CD4-positive, alpha-beta T cell (primary cell): ENCODE data around the gene MS4A10. TPM values are rescaled to one million over a fixed set of nuclear protein-coding genes. Genes with fewer than 3 reads are reported as not detected.

ENCODE experiments used
- ATAC-seq: fragments of 200-7000 bp; cut with Tn5 transposase; one replicate; pipeline ENCODE4 v1.10.0; 2022; ENCODE audit warnings: mild to moderate bottlenecking; ENCODE audit not compliant: poor library complexity
- CTCF ChIA-PET: fragments of 350-600 bp; sonication (Branson Sonifier 250); formaldehyde crosslinking; loops from one replicate; lab custom pipeline; 2021; ENCODE audit warnings: antibody characterized with exemption, inconsistent platforms; lab: Charles Lee
- POLR2A ChIA-PET: fragments of 350-600 bp; sonication (Branson Sonifier 250); formaldehyde crosslinking; loops from one replicate; lab custom pipeline; 2021; ENCODE audit warnings: antibody characterized with exemption, inconsistent platforms; lab: Charles Lee
- DNase-seq, 14 experiments: peaks; one replicate each; pipeline ENCODE4 v3.0.0-alpha.2; 2013 to 2020; ENCODE audit warnings: mixed read lengths in 2 of 14
- H3K27ac ChIP-seq, 2 donors: one replicate each; pipeline versions ENCODE4 v1.5.1 to v1.7.0; 2013; ENCODE audit warnings: low read length in 2 of 2, low read depth in 1 of 2, mild to moderate bottlenecking in 1 of 2
- H3K27me3 ChIP-seq, 2 experiments: 1 replicate in 1 of 2; 2 replicates in 1 of 2; pipeline versions ENCODE4 v1.6.1 to v1.7.0; 2013; ENCODE audit warnings: low read length in 2 of 2, control low read depth in 1 of 2, mild to moderate bottlenecking in 1 of 2, moderate library complexity in 1 of 2; ENCODE audit not compliant: insufficient read depth in 2 of 2, control insufficient read depth in 1 of 2
- H3K36me3 ChIP-seq: one replicate; pipeline ENCODE4 v1.6.1; 2013; ENCODE audit warnings: low read length, control low read depth; ENCODE audit not compliant: insufficient read depth
- H3K4me1 ChIP-seq: one replicate; pipeline ENCODE4 v1.6.1; 2013; ENCODE audit warnings: low read length, control low read depth; ENCODE audit not compliant: insufficient read depth
- H3K4me3 ChIP-seq: one replicate; pipeline ENCODE4 v1.5.1; 2013; ENCODE audit warnings: mild to moderate bottlenecking, low read length, moderate library complexity
- H3K9me3 ChIP-seq, 2 experiments: 1 replicate in 1 of 2; 2 replicates in 1 of 2; pipeline versions ENCODE4 v1.6.1 to v1.7.0; 2013; ENCODE audit warnings: low read length in 2 of 2, mild to moderate bottlenecking in 2 of 2, control low read depth in 1 of 2, moderate library complexity in 1 of 2; ENCODE audit not compliant: control insufficient read depth in 1 of 2, insufficient read depth in 1 of 2
- H3K27ac Mint-ChIP-seq: one replicate; pipeline ENCODE4 v1.8.0; 2020; ENCODE audit warnings: mixed read lengths
- H3K27me3 Mint-ChIP-seq: one replicate; pipeline ENCODE4 v1.8.0; 2021; ENCODE audit warnings: mixed read lengths
- H3K36me3 Mint-ChIP-seq: one replicate; pipeline ENCODE4 v1.8.0; 2021; ENCODE audit warnings: low read depth, mixed read lengths
- H3K4me1 Mint-ChIP-seq: one replicate; pipeline ENCODE4 v1.8.0; 2021; ENCODE audit warnings: low read depth, mixed read lengths
- H3K4me3 Mint-ChIP-seq: one replicate; pipeline ENCODE4 v1.8.0; 2020; ENCODE audit warnings: mild to moderate bottlenecking, mixed read lengths
- H3K9me3 Mint-ChIP-seq: one replicate; pipeline ENCODE4 v1.8.0; 2020; ENCODE audit warnings: mixed read lengths
- CTCF ChIP-seq: fragments of 200-600 bp; IDR thresholded peaks from one replicate; pipeline ENCODE4 v1.8.0; 2022; ENCODE audit warnings: antibody characterized with exemption, mild to moderate bottlenecking
- intact Hi-C, 2 experiments: fragments of 100-400 bp; cut with DNase I in 1 of 2; cut with micrococcal nuclease in 1 of 2; formaldehyde crosslinking; loops; one replicate each; pipeline versions ENCODE4 v1.15.1 to v1.9.0; 2023 to 2025; cut with DNase I, micrococcal nuclease
- total RNA-seq, 174 experiments: library from RNA in 2 of 174; stranded (reverse) in 2 of 174; gene quantifications; one replicate each; pipeline ENCODE4 v1.2.3 and lab custom pipeline; 2021 to 2026

Gene MS4A10
- total RNA-seq, 2 experiments from 2014 or later = not detected

GRCh38 chr11:60840470-60841430 is 55.6 kb downstream of the MS4A10 start:
- Mint-ChIP-seq H3K4me1 (peaks cover 42% of the 10 kb centered on the region), H3K27me3 (no peaks in the 10 kb centered on the region), H3K4me3 (peak overlapping the region; percentile 78), H3K36me3 (peaks cover 17% of the 10 kb centered on the region), H3K27ac (peak overlapping the region; percentile 81), H3K9me3 (no peaks in the 10 kb centered on the region)
- no peaks in the 10 kb centered on the region for H3K27me3 ChIP-seq
- H3K4me1 ChIP-seq = peaks cover 51% of the 10 kb centered on the region
- no peak for ATAC-seq
- DNase-seq = no peak
- peak overlapping the region in 1 of 2 donors; percentile 65 for H3K27ac ChIP-seq
- TF ChIP-seq CTCF = no peak
- intact Hi-C loops = loop anchor here (2.0 to 5.0 kb wide), 4 partner anchors 67 to 1282 kb away; partner anchors contain the start of genes DDB1 (in 1 of the 2), INCENP (in 1 of the 2), PRPF19 (in 1 of the 2) and TKFC (in 1 of the 2)
- CTCF ChIA-PET = interaction anchor here (1.0 kb wide), 1 partner anchor 10 kb away, joined by 3 read pairs; no protein-coding TSS in a partner anchor
- H3K4me3 ChIP-seq = peak overlapping the region; percentile 99
- no peaks in the 10 kb centered on the region for H3K36me3 ChIP-seq
- POLR2A ChIA-PET = no interaction called here
- no peaks in the 10 kb centered on the region for H3K9me3 ChIP-seq

DNA sequence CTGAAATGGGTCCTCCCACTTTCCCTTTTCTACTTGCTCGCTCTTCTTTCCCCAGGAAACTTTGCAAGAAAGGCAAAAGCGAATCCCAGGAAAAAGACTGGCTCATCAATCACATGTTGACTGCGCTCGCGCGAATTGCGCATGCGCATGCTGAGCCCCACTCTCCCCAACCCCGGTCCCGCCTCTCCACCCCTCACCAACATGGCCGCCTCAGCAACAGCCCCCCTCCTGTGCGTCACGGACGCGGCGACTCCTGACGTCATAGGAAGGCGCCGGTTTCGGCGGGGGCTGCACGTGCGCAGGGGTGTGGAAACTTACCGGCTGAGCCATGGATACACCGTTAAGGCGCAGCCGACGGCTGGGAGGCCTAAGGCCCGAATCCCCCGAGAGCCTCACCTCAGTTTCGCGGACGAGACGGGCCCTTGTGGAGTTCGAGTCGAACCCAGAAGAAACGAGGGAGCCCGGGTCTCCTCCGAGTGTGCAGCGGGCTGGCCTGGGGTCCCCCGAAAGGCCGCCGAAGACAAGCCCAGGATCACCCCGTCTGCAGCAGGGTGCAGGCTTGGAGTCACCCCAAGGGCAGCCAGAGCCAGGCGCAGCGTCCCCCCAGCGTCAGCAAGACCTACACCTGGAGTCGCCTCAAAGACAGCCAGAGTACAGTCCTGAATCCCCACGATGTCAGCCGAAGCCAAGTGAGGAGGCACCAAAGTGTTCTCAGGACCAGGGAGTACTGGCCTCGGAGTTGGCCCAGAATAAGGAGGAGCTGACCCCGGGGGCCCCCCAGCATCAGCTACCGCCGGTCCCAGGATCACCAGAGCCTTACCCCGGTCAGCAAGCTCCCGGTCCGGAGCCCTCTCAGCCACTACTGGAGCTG is 56.9 kb downstream of the MS4A10 start, which contains the start of gene CCDC86:
Gene CCDC86, plus strand, starts transcription at position 317 of the 871 bp plus-strand sequence. Its CDS starts 12 bp downstream, at position 329.
- ChIA-PET POLR2A (interaction anchor here (0.8 to 1.4 kb wide), 6 partner anchors 13 to 255 kb away, joined by 3 to 7 read pairs (median 3); partner anchors contain the start of genes PRPF19, PTGDR2 and TMEM109), CTCF (interaction anchor here (1.0 kb wide), 1 partner anchor 11 kb away, joined by 3 read pairs; no protein-coding TSS in a partner anchor)
- H3K4me3 Mint-ChIP-seq = peak within 1 kb of the TSS; percentile 78
- H3K27ac ChIP-seq = peak within 1 kb of the TSS; percentile 61 to 72
- H3K36me3 ChIP-seq = no peaks in the 10 kb centered on the region
- no peaks in the 10 kb centered on the region for H3K9me3 Mint-ChIP-seq
- H3K36me3 Mint-ChIP-seq = peaks cover 17% of the 10 kb centered on the region
- H3K4me1 Mint-ChIP-seq = peaks cover 42% of the 10 kb centered on the region
- H3K9me3 ChIP-seq = no peaks in the 10 kb centered on the region
- peak; percentile 96 for ATAC-seq
- H3K27me3 ChIP-seq = no peaks in the 10 kb centered on the region
- H3K27me3 Mint-ChIP-seq = no peaks in the 10 kb centered on the region
- peak within 1 kb of the TSS; percentile 81 for H3K27ac Mint-ChIP-seq
- peaks cover 48% of the 10 kb centered on the region for H3K4me1 ChIP-seq
- no peak for TF ChIP-seq CTCF
- intact Hi-C loops = loop anchor here (2.0 to 5.0 kb wide), 5 partner anchors 63 to 1280 kb away; partner anchors contain the start of genes DDB1 (in 1 of the 2), INCENP (in 1 of the 2), PRPF19 (in 1 of the 2) and TKFC (in 1 of the 2)
- peak within 1 kb of the TSS; percentile 99 for H3K4me3 ChIP-seq
- peak; percentile 96 to 100 (median 98) for DNase-seq
